Measurements from ENCODE around the gene ZBTB46. TPM values are rescaled to one million over a fixed set of nuclear protein-coding genes. Genes with fewer than 3 reads are reported as not detected.

Gene ZBTB46
- total RNA-seq, 1 donor from 2014 or later: 0.58 TPM

- H3K4me3 ChIP-seq (ENCODE audit: low read depth, low read length): no peak overlapping the region
- TF ChIP-seq CTCF (conservative IDR thresholded peaks at IDR 0.05; ENCODE audit: low read depth, low read length): no peak
- no peak for DNase-seq (ENCODE audit: low read depth)
Measured at GRCh38 chr20:63828124-63828523, 2.9 kb downstream of the ZBTB46 start.

- no peak for TF ChIP-seq CTCF (conservative IDR thresholded peaks at IDR 0.05; ENCODE audit: low read depth, low read length)
- H3K4me3 ChIP-seq (ENCODE audit: low read depth, low read length): no peak overlapping the region
- DNase-seq (ENCODE audit: low read depth): no peak
Measured at GRCh38 chr20:63826753-63827152, 4.3 kb downstream of the ZBTB46 start.

GRCh38 chr20:63825331-63826118 is 5.5 kb downstream of the ZBTB46 start:
- H3K4me3 ChIP-seq (ENCODE audit: low read depth, low read length): no peak overlapping the region
- TF ChIP-seq CTCF (conservative IDR thresholded peaks at IDR 0.05; ENCODE audit: low read depth, low read length): no peak
- DNase-seq (ENCODE audit: low read depth): no peak

GRCh38 chr20:63823691-63824311 is 7.3 kb downstream of the ZBTB46 start:
- no peak for TF ChIP-seq CTCF (conservative IDR thresholded peaks at IDR 0.05; ENCODE audit: low read depth, low read length)
- H3K4me3 ChIP-seq (ENCODE audit: low read depth, low read length): no peak overlapping the region
- DNase-seq (ENCODE audit: low read depth): no peak

GRCh38 chr20:63822276-63822696 is 8.8 kb downstream of the ZBTB46 start:
- H3K4me3 ChIP-seq (ENCODE audit: low read depth, low read length): no peak overlapping the region
- no peak for DNase-seq (ENCODE audit: low read depth)
- TF ChIP-seq CTCF (conservative IDR thresholded peaks at IDR 0.05; ENCODE audit: low read depth, low read length): no peak

- TF ChIP-seq CTCF (conservative IDR thresholded peaks at IDR 0.05; ENCODE audit: low read depth, low read length): no peak
- DNase-seq (ENCODE audit: low read depth): no peak
- H3K4me3 ChIP-seq (ENCODE audit: low read depth, low read length): no peak overlapping the region
Measured at GRCh38 chr20:63821811-63822210, 9.3 kb downstream of the ZBTB46 start.

All from epithelial cell of proximal tubule (primary cell).